AG09319 (cell line): Measurements from ENCODE around the gene EHBP1L1.
A peak's percentile ranks its signal among the peaks of the same experiment; 100 is the strongest.

Experiments used
- DNase-seq: peaks from one replicate; pipeline ENCODE4 v3.0.0-alpha.2; 2010; ENCODE audit warnings: low read depth; ENCODE audit errors: extremely low read depth
- CTCF ChIP-seq: IDR thresholded peaks from 2 replicates; pipeline ENCODE4 v1.5.1; 2011; ENCODE audit warnings: low read depth, mild to moderate bottlenecking, inconsistent platforms, low read length, moderate library complexity

Gene EHBP1L1

DNA sequence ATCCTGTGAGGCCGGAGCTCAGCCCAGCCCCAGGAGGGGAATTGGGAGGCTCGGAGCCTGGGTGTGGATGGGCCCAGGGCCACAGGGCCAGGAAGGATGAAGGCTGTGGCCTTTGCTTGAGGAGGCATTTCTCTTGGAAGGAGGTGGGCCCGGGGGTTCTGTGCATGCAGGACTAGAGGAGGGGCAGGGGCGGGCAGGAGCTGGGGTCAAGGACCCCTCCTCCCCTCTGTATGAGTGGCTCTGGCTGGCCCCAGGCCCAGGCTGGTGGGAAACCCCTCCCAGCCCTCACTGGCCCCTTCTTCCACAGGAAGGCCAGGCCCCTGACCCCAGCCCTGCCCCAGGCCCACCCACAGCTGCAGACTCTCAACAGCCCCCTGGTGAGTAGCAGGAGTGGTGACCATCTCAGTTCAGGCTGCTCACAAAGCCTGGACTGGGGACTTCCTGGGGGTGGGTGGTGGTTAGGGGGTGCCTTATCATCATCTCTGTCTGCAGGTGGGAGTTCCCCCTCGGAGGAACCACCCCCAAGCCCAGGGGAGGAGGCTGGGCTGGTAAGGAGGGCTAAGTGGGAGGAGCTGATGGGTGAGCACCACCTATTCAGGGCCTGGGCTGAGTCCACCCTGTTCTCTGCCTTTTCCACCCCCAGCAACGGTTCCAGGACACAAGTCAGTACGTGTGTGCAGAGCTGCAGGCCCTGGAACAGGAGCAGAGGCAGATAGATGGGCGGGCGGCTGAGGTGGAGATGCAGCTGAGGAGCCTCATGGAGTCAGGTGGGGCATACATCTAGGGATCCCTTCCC, 13.8 kb downstream of the EHBP1L1 start:
- TF ChIP-seq CTCF = no peak
- no peak for DNase-seq

- DNase-seq = no peak
- TF ChIP-seq CTCF = no peak
These were observed 14.4 kb downstream of the EHBP1L1 start for GRCh38 chr11:65590240-65590738.

DNA sequence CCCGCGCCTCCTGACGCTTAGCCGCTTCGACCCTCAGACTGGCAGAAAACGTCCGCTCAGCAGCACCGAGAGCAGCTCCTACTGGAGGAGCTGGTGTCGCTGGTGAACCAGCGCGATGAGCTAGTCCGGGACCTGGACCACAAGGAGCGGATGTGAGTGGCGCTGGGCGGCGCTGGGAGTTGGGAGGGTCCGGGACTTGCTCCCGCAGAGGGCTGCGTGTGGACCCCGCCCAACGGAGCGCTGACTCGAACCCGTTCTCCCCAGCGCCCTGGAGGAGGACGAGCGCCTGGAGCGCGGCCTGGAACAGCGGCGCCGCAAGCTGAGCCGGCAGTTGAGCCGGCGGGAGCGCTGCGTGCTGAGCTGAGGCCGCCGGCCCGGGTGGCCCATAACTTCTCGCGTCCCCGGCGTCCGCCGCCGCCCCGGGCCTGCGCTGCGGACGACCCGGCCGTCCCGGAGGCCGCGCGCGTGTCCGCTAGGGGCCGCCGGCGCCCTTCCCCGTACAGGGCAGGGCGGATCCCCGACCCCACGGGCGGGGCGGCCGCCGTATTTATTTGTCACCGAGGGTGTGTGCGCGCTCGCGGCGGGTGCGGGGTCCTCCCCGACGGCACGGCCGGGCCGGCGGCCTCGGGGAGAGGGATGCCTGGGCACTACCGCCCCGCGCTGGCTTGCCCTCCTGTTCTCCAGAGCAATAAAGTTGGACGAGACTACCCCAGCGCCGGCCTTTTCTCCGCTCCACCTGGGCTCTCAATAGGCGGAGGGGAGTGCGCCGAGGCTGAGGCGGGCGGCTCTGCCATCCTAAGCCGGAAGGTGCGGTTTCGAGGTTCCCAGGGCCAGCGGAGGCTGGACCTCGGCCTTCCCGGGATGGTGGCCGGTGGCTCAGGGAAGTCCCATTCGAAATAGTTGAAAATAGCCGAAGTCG, 16.3 kb downstream of the EHBP1L1 start:
- no peak for DNase-seq
- no peak for TF ChIP-seq CTCF

- TF ChIP-seq CTCF = no peak
- DNase-seq = no peak
These were observed 17.1 kb downstream of the EHBP1L1 start for GRCh38 chr11:65592858-65593517.

- no peak for DNase-seq
- TF ChIP-seq CTCF = peak; percentile 68
These were observed 17.9 kb downstream of the EHBP1L1 start for GRCh38 chr11:65593518-65594414.

DNA sequence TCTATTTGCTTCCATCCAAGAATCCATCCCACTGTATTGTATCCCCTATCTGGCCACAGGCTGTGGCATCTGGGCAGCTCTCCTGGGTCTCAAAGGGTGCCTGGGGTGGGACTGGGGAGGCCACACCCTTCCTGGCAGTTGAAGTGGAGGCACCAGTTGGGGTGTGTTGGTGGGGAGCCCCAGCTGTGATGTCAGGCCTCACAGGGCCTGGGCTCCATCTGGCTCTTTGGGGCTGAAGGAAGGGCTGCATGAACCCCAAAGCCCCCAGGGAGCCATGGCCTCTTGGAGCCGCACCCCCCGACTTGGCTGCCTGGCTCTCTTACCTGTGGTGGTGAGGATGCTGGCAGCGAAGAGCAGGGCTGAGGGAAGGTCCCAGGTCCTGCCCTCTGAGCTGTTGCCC, 19.3 kb downstream of the EHBP1L1 start:
- TF ChIP-seq CTCF = no peak
- no peak for DNase-seq
